ENCODE data around the gene IGF1R.
"Not testable (repeated sequence)": the region's sequence is repeated elsewhere in the genome, so short reads cannot be mapped to it uniquely, and the experiment has no call there.

IGF1R gene

GRCh38 chr15:98953000-98953787 is 304.9 kb downstream of the IGF1R start:
- DNase-seq: no peak
- TF ChIP-seq POLR2A (IDR thresholded peaks at IDR 0.05; ENCODE audit: low read length) (no peak), GATA1 (IDR thresholded peaks at IDR 0.05; ENCODE audit: low read depth, low read length) (no peak)

- no peak for DNase-seq
- TF ChIP-seq POLR2A (IDR thresholded peaks at IDR 0.05; ENCODE audit: low read length) (no peak), GATA1 (IDR thresholded peaks at IDR 0.05; ENCODE audit: low read depth, low read length) (no peak)
Measured at GRCh38 chr15:98953968-98954367, 305.6 kb downstream of the IGF1R start.

GRCh38 chr15:98954411-98954810 is 306.1 kb downstream of the IGF1R start:
- DNase-seq: no peak
- TF ChIP-seq POLR2A (IDR thresholded peaks at IDR 0.05; ENCODE audit: low read length) (no peak), GATA1 (IDR thresholded peaks at IDR 0.05; ENCODE audit: low read depth, low read length) (no peak)

GRCh38 chr15:98955331-98955730 is 307.0 kb downstream of the IGF1R start:
- DNase-seq: no peak
- TF ChIP-seq POLR2A (IDR thresholded peaks at IDR 0.05; ENCODE audit: low read length): no peak

GRCh38 chr15:98955961-98956723 is 307.8 kb downstream of the IGF1R start:
- no peak for TF ChIP-seq POLR2A (IDR thresholded peaks at IDR 0.05; ENCODE audit: low read length)
- no peak for TF ChIP-seq GATA1 (IDR thresholded peaks at IDR 0.05; ENCODE audit: low read depth, low read length)

GRCh38 chr15:98956796-98957553 is 308.6 kb downstream of the IGF1R start:
- no peak for DNase-seq
- TF ChIP-seq GATA1 (IDR thresholded peaks at IDR 0.05; ENCODE audit: low read depth, low read length): no peak
- TF ChIP-seq POLR2A (IDR thresholded peaks at IDR 0.05; ENCODE audit: low read length): no peak

More at GRCh38 chr15:98955961-98956723, 307.8 kb downstream of the IGF1R start:
- no peak for DNase-seq

- TF ChIP-seq POLR2A (IDR thresholded peaks at IDR 0.05; ENCODE audit: low read length): no peak
- TF ChIP-seq GATA1 (IDR thresholded peaks at IDR 0.05; ENCODE audit: low read depth, low read length): no peak
- no peak for DNase-seq
Measured at GRCh38 chr15:98957655-98958054, 309.3 kb downstream of the IGF1R start.

- TF ChIP-seq GATA1 (IDR thresholded peaks at IDR 0.05; ENCODE audit: low read depth, low read length) (no peak), POLR2A (IDR thresholded peaks at IDR 0.05; ENCODE audit: low read length) (no peak)
- no peak for DNase-seq
Measured at GRCh38 chr15:98958076-98958475, 309.7 kb downstream of the IGF1R start.

GRCh38 chr15:98958918-98959639 is 310.7 kb downstream of the IGF1R start:
- TF ChIP-seq POLR2A (IDR thresholded peaks at IDR 0.05; ENCODE audit: low read length) (no peak), GATA1 (IDR thresholded peaks at IDR 0.05; ENCODE audit: low read depth, low read length) (no peak)
- no peak for DNase-seq

GRCh38 chr15:98959640-98960007 is 311.3 kb downstream of the IGF1R start:
- TF ChIP-seq GATA1 (IDR thresholded peaks at IDR 0.05; ENCODE audit: low read depth, low read length) (no peak), POLR2A (IDR thresholded peaks at IDR 0.05; ENCODE audit: low read length) (no peak)

GRCh38 chr15:98960555-98961050 is 312.3 kb downstream of the IGF1R start:
- no peak for DNase-seq
- TF ChIP-seq GATA1 (IDR thresholded peaks at IDR 0.05; ENCODE audit: low read depth, low read length) (no peak), POLR2A (IDR thresholded peaks at IDR 0.05; ENCODE audit: low read length) (no peak)

More at GRCh38 chr15:98959640-98960007, 311.3 kb downstream of the IGF1R start:
- no peak for DNase-seq

- TF ChIP-seq POLR2A (IDR thresholded peaks at IDR 0.05; ENCODE audit: low read length) (no peak), GATA1 (IDR thresholded peaks at IDR 0.05; ENCODE audit: low read depth, low read length) (no peak)
- no peak for DNase-seq
Measured at GRCh38 chr15:98963444-98963843, 315.1 kb downstream of the IGF1R start.

GRCh38 chr15:98964466-98965133 is 316.3 kb downstream of the IGF1R start:
- no peak for DNase-seq
- TF ChIP-seq POLR2A (IDR thresholded peaks at IDR 0.05; ENCODE audit: low read length) (no peak), GATA1 (IDR thresholded peaks at IDR 0.05; ENCODE audit: low read depth, low read length) (no peak)

- not testable (repeated sequence) for DNase-seq
Measured at GRCh38 chr15:98965134-98965491, 316.8 kb downstream of the IGF1R start.
